ENCODE results near the gene ERICH3.

DNA sequence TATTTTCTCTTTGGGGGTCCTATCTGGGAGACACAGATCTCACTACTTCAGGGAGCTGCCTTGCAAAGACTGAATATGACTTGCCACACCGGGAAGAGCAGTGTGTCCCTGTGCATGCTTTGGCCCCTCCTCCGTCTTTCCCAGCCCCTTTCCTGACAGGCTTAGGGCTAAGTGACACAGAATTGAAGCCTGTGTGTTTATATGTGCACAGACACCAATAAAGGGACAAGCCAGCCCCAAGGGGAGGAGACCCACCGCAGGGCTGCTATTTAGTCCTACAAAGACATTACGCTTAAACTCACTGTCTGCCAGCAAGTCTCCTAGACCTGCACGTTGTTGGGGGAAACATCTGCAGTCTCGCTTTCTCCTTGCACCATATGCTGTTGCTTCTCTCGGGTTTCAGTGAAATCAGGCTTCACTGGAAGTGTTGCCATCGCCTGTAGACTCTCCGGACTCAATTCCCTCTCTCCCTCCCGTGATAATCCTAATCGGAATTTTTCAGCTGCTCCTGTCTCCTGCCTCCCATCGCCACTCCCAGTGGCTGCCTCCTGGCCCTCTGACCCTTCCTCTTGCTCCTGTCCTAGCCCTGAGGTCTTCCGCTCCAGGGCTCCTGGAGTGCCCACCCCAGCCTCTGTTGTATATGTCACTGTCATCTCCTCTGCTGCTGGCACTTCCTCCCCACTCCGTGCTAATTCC is 102.6 kb downstream of the ERICH3 start:
- TF ChIP-seq CTCF (conservative IDR thresholded peaks at IDR 0.05 in 1 of 2, IDR thresholded peaks at IDR 0.05 in 1 of 2; ENCODE audit: extremely low read depth in 1 of 2, insufficient read depth in 1 of 2, low read depth in 1 of 2, low read length in 2 of 2) (no peak), EZH2 (IDR thresholded peaks at IDR 0.05; ENCODE audit: borderline replicate concordance, low read length) (no peak)

Measured in mammary epithelial cell (primary cell).